NCI-H2196 treated with DMSO at 0.1 percent for 48 hours (cell line): ENCODE results near the gene PMF1.
"Not testable (repeated sequence)": the region's sequence is repeated elsewhere in the genome, so short reads cannot be mapped to it uniquely, and the experiment has no call there.

ENCODE experiments used
- DNase-seq: peaks from one replicate; lab custom pipeline; 2025; ENCODE audit not compliant: unreplicated experiment; lab: John Stamatoyannopoulos, UW

Gene PMF1

DNA sequence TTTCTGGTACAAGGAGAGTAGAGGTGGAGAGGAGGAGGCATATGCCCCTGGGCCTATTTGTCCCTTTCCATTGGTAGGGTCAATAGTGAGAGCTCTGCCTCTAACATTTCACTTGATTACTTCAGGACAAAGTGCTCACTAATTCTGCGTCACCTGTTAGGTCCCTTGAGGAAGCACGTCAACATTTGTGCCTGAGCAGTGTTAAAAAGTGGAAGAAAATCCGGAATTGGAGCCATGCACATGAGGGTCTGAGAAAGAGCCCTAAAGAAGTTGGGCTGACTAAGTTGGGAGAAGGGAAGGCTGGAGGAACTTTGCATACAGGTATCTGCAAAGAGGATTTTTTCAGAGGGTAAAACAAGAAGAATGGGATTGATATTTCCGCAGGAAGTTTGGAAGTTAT lies 17.0 kb upstream of the PMF1 start:
- DNase-seq: no peak

DNA sequence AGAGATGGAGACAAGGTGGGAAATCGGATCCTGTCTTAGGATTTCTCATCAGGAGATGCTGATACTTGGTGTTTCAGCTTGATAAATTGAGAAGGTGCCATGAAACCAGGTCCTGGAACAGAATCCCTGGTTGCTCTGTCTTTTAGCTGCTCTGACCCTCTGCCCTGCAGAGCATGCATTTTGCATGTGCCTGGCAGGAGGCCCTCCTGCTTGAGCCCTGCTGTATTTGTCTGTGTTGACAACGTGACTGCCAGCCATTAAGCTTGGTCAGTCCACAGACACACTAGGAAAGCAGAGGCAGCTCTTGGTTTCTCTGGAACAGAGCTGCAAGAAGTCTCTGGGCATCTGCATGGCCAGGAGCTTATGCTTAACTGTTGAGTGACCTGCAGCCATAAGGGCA lies 16.4 kb upstream of the PMF1 start:
- no peak for DNase-seq

GRCh38 chr1:156198831-156199349 lies 13.9 kb upstream of the PMF1 start:
- DNase-seq: no peak

GRCh38 chr1:156200044-156200443 lies 12.8 kb upstream of the PMF1 start:
- DNase-seq: no peak

- no peak for DNase-seq
Measured at GRCh38 chr1:156203331-156203730, 9.5 kb upstream of the PMF1 start.

GRCh38 chr1:156204686-156205085 lies 8.1 kb upstream of the PMF1 start:
- DNase-seq: no peak

- no peak for DNase-seq
Measured at GRCh38 chr1:156211243-156211642, 1.6 kb upstream of the PMF1 start.

- DNase-seq: no peak
Measured at GRCh38 chr1:156212130-156212529, 677 bp upstream of the PMF1 start.

GRCh38 chr1:156213644-156213966 lies 798 bp downstream of the PMF1 start:
- no peak for DNase-seq

DNA sequence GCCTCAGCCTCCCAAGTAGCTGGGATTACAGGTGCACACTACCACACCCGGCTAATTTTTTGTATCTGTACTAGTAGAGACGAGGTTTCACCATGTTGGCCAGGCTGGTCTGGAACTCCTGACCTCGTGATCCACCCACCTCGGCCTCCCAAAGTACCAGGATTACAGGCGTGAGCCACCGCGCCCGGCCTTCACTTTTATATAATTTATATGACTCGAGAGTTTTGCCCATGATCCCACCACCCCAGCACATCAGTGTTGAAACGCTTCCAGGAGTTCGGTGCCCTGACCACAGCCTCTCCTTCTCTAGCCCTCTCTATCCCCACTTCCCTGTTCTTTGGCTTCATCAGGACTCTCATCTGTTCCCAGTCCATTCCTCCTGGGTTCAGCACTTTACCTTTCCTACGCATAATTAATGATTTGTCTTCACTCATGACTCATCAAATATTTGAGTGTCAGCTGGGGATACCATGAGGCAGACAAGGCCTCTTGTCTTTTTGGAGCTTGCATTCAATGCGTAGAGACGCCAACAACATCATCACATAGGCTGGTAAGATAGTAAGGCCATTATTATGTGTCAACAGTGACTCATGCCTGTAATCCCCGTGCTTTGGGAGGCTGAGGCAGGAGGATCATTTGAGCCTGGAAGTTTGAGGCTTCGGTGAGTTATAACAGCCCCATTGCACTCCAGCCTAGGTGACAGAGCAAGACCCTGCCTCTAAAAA lies 1.4 kb downstream of the PMF1 start:
- no peak for DNase-seq

DNA sequence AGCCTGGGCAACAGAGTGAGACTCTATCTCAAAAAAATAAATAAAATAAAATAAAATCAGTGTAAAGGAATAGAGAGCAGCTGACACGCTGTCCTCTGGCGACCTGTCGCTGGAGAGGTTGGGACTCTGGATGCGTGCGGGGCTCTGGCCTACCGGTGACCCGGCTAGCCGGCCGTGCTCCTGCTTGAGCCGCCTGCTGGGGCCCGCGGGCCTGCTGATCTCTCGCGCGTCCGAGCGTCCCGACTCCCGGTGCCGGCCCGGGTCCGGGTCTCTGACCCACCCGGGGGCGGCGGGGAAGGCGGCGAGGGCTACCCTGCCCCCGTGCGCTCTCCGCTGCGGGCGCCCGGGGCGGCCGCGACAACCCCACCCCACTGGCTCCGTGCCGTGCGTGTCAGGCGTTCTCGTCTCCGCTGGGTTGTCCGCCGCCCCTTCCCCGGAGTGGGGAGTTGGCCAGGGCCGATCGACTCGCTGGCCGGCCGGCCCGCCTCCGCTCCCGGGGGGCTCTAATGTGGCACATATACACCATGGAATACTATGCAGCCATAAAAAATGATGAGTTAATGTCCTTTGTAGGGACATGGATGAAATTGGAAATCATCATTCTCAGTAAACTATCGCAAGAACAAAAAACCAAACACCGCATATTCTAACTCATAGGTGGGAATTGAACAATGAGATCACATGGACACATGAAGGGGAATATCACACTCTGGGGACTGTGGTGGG lies 3.7 kb downstream of the PMF1 start:
- not testable (repeated sequence) for DNase-seq

DNA sequence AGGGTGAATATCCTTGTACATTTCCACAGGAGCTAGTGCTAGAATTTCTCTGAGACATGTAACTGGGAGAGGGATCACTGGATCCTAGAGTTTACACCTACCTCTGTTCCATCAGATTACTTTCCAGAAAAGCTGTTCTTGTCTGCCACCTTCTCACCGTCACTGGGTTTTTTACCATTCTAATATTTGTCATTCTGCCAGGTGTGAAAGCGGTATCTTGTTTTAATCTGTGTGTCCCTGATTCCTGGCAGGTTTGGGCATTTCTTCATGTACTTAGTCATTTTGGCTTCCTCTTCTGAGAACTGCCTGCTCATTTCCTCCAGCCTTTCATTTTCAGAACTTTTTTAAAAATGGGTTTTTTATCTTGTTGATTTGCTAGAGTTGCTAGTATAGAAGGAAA lies 5.1 kb downstream of the PMF1 start:
- no peak for DNase-seq

DNA sequence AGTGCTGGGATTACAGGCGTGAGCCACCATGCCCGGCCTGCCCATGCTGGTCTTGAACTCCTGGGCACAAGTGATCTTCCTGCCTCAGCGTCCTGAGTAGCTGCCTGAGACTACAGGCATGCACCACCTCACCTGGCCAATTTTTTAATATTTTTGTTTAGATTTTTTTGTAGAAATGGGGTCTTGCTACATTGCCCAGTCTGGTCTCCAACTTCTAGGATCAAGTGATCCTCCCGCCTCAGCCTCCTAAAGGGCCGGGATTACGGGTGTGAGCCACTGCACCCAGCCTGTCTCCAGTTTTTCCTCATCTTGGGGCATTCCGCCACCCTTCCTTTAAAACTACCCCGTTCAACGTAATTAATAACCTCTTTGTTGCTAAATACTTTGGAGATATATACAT lies 7.4 kb downstream of the PMF1 start:
- DNase-seq: no peak

- DNase-seq: no peak
Measured at GRCh38 chr1:156221986-156222692, 9.3 kb downstream of the PMF1 start.

DNA sequence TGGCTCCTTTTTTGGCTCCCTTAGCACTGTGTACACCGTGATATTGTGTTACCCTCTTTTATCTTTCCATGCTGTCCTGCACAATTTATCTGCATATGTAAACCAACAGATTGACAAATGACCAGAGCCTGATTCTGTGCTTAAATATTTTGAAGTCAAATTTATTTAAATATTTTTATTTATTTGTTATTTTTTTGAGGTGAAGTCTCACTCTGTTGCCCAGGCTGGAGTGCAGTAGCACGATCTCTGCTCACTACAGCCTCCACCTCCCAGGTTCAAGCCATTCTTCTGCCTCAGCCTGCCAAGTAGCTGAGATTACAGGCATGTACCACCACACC lies 12.8 kb downstream of the PMF1 start:
- DNase-seq: no peak

GRCh38 chr1:156226116-156226538 lies 13.3 kb downstream of the PMF1 start:
- DNase-seq: no peak

DNA sequence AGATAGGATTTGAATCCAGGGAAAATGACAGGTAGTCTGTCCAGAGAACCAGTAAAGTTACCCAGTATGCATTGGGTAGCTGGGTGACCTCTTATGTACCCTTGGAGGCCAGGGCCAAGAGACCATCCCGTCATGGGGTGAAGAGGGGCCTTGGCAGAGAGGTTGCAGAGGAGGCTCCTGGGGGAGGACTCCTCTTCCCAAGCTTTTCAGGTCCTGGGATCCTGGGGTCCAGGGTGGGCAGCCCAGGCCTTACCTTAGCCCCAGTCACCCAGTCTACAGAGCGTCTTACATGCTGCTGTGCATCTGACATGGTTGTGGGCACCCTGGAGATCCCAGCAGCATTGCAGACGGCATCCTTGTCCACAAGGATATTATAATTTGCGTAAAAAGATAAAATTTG lies 14.0 kb downstream of the PMF1 start:
- no peak for DNase-seq

DNA sequence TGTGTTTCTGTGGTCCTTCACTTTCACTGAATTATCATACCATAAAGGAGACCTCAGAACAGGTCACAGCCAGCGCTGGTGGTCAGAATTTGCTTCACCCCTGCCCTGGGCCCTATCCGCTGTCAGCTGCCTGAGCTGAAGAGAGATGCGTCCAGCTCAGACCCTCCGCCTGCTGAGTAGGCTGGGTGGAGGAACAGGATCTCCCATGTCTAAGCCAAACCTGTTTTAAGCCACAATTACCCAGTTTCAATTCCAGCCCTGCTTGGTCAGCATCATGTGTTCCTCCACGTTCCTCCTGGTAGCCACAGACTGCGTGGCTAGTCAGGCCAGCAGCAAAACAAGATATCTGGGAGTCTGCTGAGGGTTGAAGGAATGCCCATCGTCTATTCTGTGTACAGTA lies 15.7 kb downstream of the PMF1 start:
- DNase-seq: no peak

DNA sequence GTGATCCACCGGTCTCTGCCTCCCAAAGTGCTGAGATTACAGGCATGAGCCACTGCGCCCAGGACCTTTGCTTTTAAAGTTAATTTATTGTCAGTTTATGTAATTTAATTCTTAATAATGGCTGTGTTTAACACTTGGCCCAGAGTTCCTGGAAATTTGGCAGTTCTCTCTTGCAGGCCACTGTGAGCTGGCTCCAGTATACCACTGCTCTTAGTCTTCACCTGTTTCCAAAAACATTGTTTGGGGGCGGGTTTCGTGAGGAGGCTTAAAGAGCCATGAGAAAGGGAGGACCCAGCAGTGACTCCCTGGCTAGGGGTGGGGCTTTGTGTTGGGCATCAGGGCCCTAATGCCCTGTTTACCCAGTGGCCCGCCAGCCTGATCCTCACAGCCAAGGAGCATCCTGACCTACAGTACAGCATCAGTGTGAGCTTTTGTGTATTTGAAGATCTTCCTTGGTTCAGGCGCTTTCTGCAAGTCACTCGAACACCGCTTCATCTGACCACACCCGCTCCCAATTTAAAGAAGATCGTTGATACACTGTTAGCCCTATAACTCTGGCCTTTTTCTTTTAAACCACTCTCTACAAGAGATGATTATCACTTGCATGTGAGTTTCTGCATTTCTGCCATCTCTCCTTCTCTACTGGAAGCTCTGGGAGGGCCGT lies 17.1 kb downstream of the PMF1 start:
- DNase-seq: no peak

DNA sequence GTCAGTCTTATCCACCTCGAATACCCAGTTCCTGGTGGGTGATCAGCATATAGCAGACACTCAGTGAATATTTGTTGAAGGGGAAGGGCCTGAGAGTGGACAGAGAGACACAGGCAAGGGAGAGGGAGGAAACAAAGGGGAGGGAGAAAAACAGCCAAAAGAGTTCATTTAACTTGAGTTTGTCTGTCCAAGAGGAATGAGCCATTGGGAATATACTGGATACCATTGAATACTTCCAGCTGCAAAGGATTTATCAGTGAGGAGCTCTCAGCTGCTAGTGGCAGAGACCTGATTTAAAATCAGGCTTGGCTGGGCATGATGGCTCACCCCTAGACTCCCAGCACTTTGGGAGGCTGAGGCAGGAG lies 17.6 kb downstream of the PMF1 start:
- DNase-seq: no peak

DNA sequence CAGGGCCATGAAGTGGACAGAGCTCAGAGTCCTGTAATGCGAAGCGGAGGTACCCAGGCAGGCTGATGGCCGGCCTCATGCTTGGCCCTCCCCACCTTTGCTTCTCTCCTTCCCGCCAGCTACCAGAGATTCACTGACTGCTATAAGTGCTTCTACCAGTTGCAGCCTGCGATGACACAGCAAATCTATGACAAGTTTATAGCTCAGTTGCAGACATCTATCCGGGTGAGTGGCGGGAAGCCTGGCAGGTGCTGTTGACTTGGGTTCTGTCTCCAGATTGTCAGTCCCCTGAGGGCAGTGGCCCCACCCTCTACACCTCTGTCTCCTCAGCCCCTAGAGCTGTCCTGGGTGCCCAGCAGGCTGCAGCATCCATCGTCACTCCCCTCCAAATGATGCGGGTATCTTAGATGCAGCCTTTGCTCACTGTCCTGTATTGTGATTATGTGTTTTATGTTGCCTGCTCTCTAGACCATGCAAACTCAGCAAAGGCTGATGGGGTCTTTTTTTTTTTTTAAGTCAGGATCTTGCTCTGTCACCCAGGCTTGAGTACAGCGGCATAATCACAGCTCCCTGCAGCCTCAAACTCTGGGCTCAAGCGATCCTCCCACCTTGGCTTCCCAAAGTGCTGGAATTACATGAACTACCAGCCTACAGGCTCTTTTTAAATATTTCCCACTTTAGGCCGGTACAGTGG lies 19.5 kb downstream of the PMF1 start:
- no peak for DNase-seq
